ENCODE results near the gene CCDC54. TPM values are rescaled to one million over a fixed set of nuclear protein-coding genes. Genes with fewer than 3 reads are reported as not detected.

Gene CCDC54
- total and polyA plus RNA-seq, 2 donors from 2014 or later = not detected

DNA sequence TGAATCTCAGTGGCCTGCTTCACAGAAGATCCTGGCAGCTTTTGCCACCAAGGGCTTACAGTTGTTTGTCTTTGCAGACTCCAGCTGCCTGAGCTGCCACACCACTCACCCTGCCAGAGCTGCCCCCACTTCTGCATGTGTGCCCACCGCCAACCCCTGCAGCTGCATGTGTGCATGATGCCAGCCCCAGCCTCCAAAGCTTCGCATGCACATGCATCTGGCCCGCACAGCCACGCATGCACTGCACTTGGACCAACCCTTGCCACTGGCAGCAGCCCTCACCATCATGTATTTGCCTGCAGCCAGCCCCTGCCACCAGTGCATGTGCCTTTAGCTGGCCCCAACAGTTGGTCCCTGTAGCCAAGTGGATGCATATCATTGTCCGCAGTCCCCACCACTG is 31.3 kb downstream of the CCDC54 start:
- no peak overlapping the region for H3K4me3 ChIP-seq (ENCODE audit: low read length in 3 of 3)
- H3K4me1 ChIP-seq (ENCODE audit: control insufficient read depth in 2 of 3, insufficient read depth in 2 of 3, low read depth in 1 of 3, low read length in 3 of 3) = no peaks in the 10 kb centered on the region
- DNase-seq (no peak), FAIRE-seq (no peak)
- H3K36me3 ChIP-seq (ENCODE audit: control insufficient read depth in 2 of 3, insufficient read depth in 3 of 3, low read length in 3 of 3) = no peaks in the 10 kb centered on the region
- H3K9ac ChIP-seq (ENCODE audit: low read length in 3 of 3) = no peak overlapping the region
- intact Hi-C loops (cut with DNase I) = no loop called here
- H3K27ac ChIP-seq (ENCODE audit: low read depth in 2 of 2, low read length in 2 of 2) = no peak overlapping the region
- H3K27me3 ChIP-seq (ENCODE audit: control insufficient read depth, insufficient read depth, low read length) = no peaks in the 10 kb centered on the region
- TF ChIP-seq, protein P1, sequence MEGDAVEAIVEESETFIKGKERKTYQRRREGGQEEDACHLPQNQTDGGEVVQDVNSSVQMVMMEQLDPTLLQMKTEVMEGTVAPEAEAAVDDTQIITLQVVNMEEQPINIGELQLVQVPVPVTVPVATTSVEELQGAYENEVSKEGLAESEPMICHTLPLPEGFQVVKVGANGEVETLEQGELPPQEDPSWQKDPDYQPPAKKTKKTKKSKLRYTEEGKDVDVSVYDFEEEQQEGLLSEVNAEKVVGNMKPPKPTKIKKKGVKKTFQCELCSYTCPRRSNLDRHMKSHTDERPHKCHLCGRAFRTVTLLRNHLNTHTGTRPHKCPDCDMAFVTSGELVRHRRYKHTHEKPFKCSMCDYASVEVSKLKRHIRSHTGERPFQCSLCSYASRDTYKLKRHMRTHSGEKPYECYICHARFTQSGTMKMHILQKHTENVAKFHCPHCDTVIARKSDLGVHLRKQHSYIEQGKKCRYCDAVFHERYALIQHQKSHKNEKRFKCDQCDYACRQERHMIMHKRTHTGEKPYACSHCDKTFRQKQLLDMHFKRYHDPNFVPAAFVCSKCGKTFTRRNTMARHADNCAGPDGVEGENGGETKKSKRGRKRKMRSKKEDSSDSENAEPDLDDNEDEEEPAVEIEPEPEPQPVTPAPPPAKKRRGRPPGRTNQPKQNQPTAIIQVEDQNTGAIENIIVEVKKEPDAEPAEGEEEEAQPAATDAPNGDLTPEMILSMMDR (IDR thresholded peaks at IDR 0.05; ENCODE audit: borderline replicate concordance, extremely low read depth, insufficient read depth) = no peak
- H3K9me3 ChIP-seq (ENCODE audit: control insufficient read depth in 2 of 3, insufficient read depth in 1 of 3, low read length in 3 of 3) = peaks cover 0 to 6% (median 0%) of the 10 kb centered on the region in 3 donors

DNA sequence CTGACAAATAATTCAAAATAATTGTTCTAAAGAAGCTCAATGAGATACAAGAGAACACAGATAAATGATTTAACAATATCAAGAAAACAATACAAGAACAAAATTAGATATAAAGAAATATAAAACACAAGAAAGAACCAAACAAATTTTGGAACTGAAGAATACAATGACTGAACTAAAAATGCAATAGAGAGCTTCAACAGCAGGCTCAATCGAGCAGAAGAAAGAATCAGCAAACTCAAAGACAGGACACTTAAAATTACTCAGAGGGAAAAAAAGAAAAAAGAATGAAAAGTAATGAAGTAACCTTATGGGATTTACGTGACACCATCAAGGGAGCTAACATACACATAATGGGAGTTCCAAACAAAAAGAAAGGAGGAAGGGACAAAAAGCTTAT is 32.1 kb downstream of the CCDC54 start:
- Histone ChIP-seq H3K27me3 (ENCODE audit: control insufficient read depth, insufficient read depth, low read length) (no peaks in the 10 kb centered on the region), H3K27ac (ENCODE audit: low read depth in 2 of 2, low read length in 2 of 2) (no peak overlapping the region), H3K36me3 (ENCODE audit: control insufficient read depth in 2 of 3, insufficient read depth in 3 of 3, low read length in 3 of 3) (no peaks in the 10 kb centered on the region), H3K9ac (ENCODE audit: low read length in 3 of 3) (no peak overlapping the region), H3K4me1 (ENCODE audit: control insufficient read depth in 2 of 3, insufficient read depth in 2 of 3, low read depth in 1 of 3, low read length in 3 of 3) (no peaks in the 10 kb centered on the region), H3K9me3 (ENCODE audit: control insufficient read depth in 2 of 3, insufficient read depth in 1 of 3, low read length in 3 of 3) (peaks cover 0 to 6% (median 0%) of the 10 kb centered on the region in 3 donors), H3K4me3 (ENCODE audit: low read length in 3 of 3) (no peak overlapping the region)
- TF ChIP-seq, protein P1 (IDR thresholded peaks at IDR 0.05; ENCODE audit: borderline replicate concordance, extremely low read depth, insufficient read depth) = no peak
- DNase-seq = no peak
- FAIRE-seq = no peak
- intact Hi-C loops (cut with DNase I) = no loop called here

DNA sequence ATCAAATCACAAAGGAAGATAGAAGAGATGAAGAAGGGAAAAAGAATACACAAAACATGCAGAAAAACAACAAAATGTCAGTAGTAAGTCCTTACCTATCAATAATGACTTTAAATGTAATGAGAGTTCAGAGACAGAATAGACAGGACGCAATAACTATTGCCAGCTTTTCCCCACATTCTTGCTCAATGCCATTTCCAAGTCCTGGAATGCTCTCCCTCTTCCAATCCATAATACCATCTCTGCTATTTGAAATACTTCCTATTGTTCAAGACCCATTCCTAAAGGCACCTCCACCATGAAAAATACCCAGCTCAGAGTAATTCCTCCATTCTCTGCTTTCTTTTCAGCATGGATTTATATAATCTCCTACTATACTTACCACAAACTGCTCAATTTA is 33.4 kb downstream of the CCDC54 start:
- H3K4me3 ChIP-seq (ENCODE audit: low read length in 3 of 3) = no peak overlapping the region
- TF ChIP-seq, protein P1 (IDR thresholded peaks at IDR 0.05; ENCODE audit: borderline replicate concordance, extremely low read depth, insufficient read depth) = no peak
- no peaks in the 10 kb centered on the region for H3K27me3 ChIP-seq (ENCODE audit: control insufficient read depth, insufficient read depth, low read length)
- no peak for FAIRE-seq
- DNase-seq = no peak
- H3K4me1 ChIP-seq (ENCODE audit: control insufficient read depth in 2 of 3, insufficient read depth in 2 of 3, low read depth in 1 of 3, low read length in 3 of 3) = no peaks in the 10 kb centered on the region
- no peak overlapping the region for H3K27ac ChIP-seq (ENCODE audit: low read depth in 2 of 2, low read length in 2 of 2)
- intact Hi-C loops (cut with DNase I) = no loop called here
- H3K36me3 ChIP-seq (ENCODE audit: control insufficient read depth in 2 of 3, insufficient read depth in 3 of 3, low read length in 3 of 3) = no peaks in the 10 kb centered on the region
- no peak overlapping the region for H3K9ac ChIP-seq (ENCODE audit: low read length in 3 of 3)
- peaks cover 0 to 6% (median 0%) of the 10 kb centered on the region in 3 donors for H3K9me3 ChIP-seq (ENCODE audit: control insufficient read depth in 2 of 3, insufficient read depth in 1 of 3, low read length in 3 of 3)

DNA sequence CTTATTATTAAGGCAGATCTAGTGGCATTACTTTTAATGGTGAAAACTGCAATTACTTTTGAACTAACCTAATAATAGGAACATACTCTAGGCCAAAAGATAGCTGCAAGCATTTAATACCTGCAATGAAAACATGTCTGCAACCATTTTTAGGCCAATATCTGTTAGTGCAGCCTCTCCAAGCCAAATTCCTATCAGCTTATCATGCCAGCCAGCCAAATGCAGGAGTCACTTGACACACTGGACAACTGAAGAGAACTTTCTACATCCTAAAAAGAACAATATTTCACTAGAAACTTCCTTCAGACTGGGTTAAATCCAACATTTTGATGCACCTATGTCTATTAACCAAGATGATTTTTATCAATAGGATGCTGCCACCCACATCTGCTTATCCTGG is 33.8 kb downstream of the CCDC54 start:
- intact Hi-C loops (cut with DNase I) = no loop called here
- no peak overlapping the region for H3K27ac ChIP-seq (ENCODE audit: low read depth in 2 of 2, low read length in 2 of 2)
- TF ChIP-seq, protein P1 (IDR thresholded peaks at IDR 0.05; ENCODE audit: borderline replicate concordance, extremely low read depth, insufficient read depth) = no peak
- FAIRE-seq (no peak), DNase-seq (no peak)
- H3K9me3 ChIP-seq (ENCODE audit: control insufficient read depth in 2 of 3, insufficient read depth in 1 of 3, low read length in 3 of 3) = peaks cover 0 to 6% (median 0%) of the 10 kb centered on the region in 3 donors
- H3K4me1 ChIP-seq (ENCODE audit: control insufficient read depth in 2 of 3, insufficient read depth in 2 of 3, low read depth in 1 of 3, low read length in 3 of 3) = no peaks in the 10 kb centered on the region
- no peak overlapping the region for H3K4me3 ChIP-seq (ENCODE audit: low read length in 3 of 3)
- no peaks in the 10 kb centered on the region for H3K36me3 ChIP-seq (ENCODE audit: control insufficient read depth in 2 of 3, insufficient read depth in 3 of 3, low read length in 3 of 3)
- H3K27me3 ChIP-seq (ENCODE audit: control insufficient read depth, insufficient read depth, low read length) = no peaks in the 10 kb centered on the region
- no peak overlapping the region for H3K9ac ChIP-seq (ENCODE audit: low read length in 3 of 3)

All from kidney (tissue), 14 donors.